Kidney (tissue), 14 donors: Measurements from ENCODE around the gene MYO15A. TPM values are rescaled to one million over a fixed set of nuclear protein-coding genes. Genes with fewer than 3 reads are reported as not detected.

Experiments
- DNase-seq, 5 donors: peaks; one replicate each; pipeline ENCODE4 v3.0.0-alpha.2; 2013 to 2020
- FAIRE-seq: peaks from 2 replicates; lab custom pipeline; 2012; peaks lifted over from hg19 to GRCh38; lab: Jason Lieb, UNC
- H3K27ac ChIP-seq, 2 donors: one replicate each; pipeline ENCODE4 v1.7.0; 2013; ENCODE audit warnings: low read depth in 2 of 2, low read length in 2 of 2, inconsistent platforms in 1 of 2
- H3K27me3 ChIP-seq: one replicate; pipeline ENCODE4 v1.7.1; 2013; ENCODE audit warnings: low read length, inconsistent platforms; ENCODE audit not compliant: control insufficient read depth, insufficient read depth
- H3K36me3 ChIP-seq, 3 donors: one replicate each; pipeline versions ENCODE4 v1.7.0 to v1.7.1; 2013; ENCODE audit warnings: low read length in 3 of 3, control low read depth in 1 of 3, inconsistent platforms in 1 of 3; ENCODE audit not compliant: insufficient read depth in 3 of 3, control insufficient read depth in 2 of 3
- H3K4me1 ChIP-seq, 3 donors: one replicate each; pipeline versions ENCODE4 v1.7.0 to v1.7.1; 2013; ENCODE audit warnings: low read length in 3 of 3, inconsistent platforms in 1 of 3, low read depth in 1 of 3; ENCODE audit not compliant: control insufficient read depth in 2 of 3, insufficient read depth in 2 of 3
- H3K4me3 ChIP-seq, 3 donors: one replicate each; pipeline versions ENCODE4 v1.7.0 to v1.8.1; 2013; ENCODE audit warnings: low read length in 3 of 3, control low read depth in 1 of 3, inconsistent platforms in 1 of 3
- H3K9ac ChIP-seq, 3 donors: one replicate each; pipeline versions ENCODE4 v1.7.0 to v1.7.1; 2013; ENCODE audit warnings: low read length in 3 of 3, control low read depth in 1 of 3, inconsistent platforms in 1 of 3
- H3K9me3 ChIP-seq, 3 donors: one replicate each; pipeline versions ENCODE4 v1.7.0 to v1.7.1; 2013; ENCODE audit warnings: low read length in 3 of 3, control low read depth in 1 of 3, inconsistent platforms in 1 of 3; ENCODE audit not compliant: control insufficient read depth in 2 of 3, insufficient read depth in 1 of 3
- intact Hi-C: fragments of 100-400 bp; cut with DNase I; formaldehyde crosslinking; loops from one replicate; pipeline ENCODE4 v1.11.1; 2022
- polyA plus RNA-seq: library from polyadenylated mRNA; stranded (reverse); fragments of 350-450 nt; fragmentation: Illumina TruSeq; extraction: RNeasy Lipid Tissue Mini Kit (QIAGEN cat#74804); gene quantifications from one replicate; pipeline ENCODE4 v1.2.3, GENCODE V29; 2014; ENCODE audit warnings: low read depth, low replicate concordance; ENCODE audit not compliant: insufficient read depth
- total RNA-seq: library from RNA; stranded (reverse); fragmentation: NEBNext Ultra II Directional; extraction: Animal tissue kit (Norgen Biotek cat#: 25700); gene quantifications from one replicate; pipeline ENCODE4 v1.2.1, GENCODE V29; 2021
- TF ChIP-seq, protein P1 (sequence below): IDR thresholded peaks from 3 replicates; pipeline ENCODE4 v1.5.1; 2012; ENCODE audit warnings: mild to moderate bottlenecking, moderate library complexity, borderline replicate concordance; ENCODE audit not compliant: insufficient read depth; ENCODE audit errors: extremely low read depth
- donor health status: control.
- donor health status: control.
- donor health status: control.
- donor health status: control.
- donor health status: control.
- donor health status: DM: yes; HTN: yes; CAD: no.
- donor health status: Normal renal cell carcinoma (clear cell type).

MYO15A gene
- total and polyA plus RNA-seq, 2 donors from 2014 or later: 0.80 to 1.3 TPM

DNA sequence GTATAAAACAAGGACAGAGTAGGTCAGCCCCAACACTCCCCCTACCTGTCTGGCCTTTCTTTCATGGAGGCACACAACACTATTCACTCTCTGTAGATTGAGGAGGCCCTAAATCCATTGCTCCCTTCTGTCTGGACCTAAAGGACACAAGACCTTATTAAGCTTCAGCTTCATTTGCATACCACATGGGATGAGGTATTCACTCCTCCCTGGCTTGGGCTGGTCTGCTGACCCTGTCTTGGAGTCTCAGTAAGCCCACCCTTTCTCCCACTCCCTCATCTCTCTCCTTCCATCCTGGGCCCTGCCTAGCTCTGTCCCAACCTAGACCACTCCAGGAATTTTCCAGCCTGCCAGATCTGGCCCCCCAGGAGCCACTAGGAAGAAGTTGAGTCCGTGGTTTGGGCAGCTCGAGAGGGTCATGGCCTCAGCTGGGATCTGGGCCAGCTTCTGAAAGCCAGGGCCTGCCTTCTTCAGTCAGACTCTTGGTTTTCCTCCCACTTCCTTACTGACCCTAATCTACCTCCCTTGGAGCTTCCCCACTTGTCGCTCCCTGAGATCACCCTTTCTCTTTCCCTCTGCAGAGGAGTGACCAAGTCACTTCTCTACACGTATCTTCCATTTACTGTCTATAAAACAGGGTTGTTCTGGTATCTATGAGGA is 110.3 kb downstream of the MYO15A start:
- no peak for FAIRE-seq
- Histone ChIP-seq H3K36me3 (no peaks in the 10 kb centered on the region), H3K9me3 (no peaks in the 10 kb centered on the region), H3K27ac (no peak overlapping the region), H3K27me3 (no peaks in the 10 kb centered on the region), H3K4me1 (no peaks in the 10 kb centered on the region), H3K4me3 (no peak overlapping the region), H3K9ac (no peak overlapping the region)
- DNase-seq: peak in 1 of 5 donors; percentile 47
- intact Hi-C loops: no loop called here
- TF ChIP-seq, protein P1, sequence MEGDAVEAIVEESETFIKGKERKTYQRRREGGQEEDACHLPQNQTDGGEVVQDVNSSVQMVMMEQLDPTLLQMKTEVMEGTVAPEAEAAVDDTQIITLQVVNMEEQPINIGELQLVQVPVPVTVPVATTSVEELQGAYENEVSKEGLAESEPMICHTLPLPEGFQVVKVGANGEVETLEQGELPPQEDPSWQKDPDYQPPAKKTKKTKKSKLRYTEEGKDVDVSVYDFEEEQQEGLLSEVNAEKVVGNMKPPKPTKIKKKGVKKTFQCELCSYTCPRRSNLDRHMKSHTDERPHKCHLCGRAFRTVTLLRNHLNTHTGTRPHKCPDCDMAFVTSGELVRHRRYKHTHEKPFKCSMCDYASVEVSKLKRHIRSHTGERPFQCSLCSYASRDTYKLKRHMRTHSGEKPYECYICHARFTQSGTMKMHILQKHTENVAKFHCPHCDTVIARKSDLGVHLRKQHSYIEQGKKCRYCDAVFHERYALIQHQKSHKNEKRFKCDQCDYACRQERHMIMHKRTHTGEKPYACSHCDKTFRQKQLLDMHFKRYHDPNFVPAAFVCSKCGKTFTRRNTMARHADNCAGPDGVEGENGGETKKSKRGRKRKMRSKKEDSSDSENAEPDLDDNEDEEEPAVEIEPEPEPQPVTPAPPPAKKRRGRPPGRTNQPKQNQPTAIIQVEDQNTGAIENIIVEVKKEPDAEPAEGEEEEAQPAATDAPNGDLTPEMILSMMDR: no peak

DNA sequence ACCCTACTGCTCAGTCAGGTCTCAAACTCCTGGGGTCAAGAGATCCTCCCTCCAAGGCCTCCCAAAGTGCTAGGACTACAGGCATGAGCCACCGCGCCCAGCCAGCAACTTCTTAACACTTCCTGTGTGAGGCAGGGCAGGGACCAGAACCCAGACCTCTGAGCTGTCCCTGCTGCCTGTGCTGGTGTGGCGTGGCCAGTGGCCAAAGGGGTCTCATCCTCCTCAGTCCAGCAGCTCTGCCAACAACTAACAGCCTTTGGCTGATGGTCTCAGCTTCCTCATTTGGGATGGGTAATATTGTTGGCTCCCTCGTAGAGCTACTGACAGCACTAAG is 115.5 kb downstream of the MYO15A start:
- FAIRE-seq (no peak), DNase-seq (no peak)
- Histone ChIP-seq H3K9ac (no peak overlapping the region), H3K27me3 (no peaks in the 10 kb centered on the region), H3K4me1 (peaks cover 0 to 6% (median 6%) of the 10 kb centered on the region in 3 donors), H3K4me3 (no peak overlapping the region), H3K36me3 (no peaks in the 10 kb centered on the region), H3K9me3 (no peaks in the 10 kb centered on the region), H3K27ac (no peak overlapping the region)
- intact Hi-C loops: no loop called here
- TF ChIP-seq, protein P1: no peak

DNA sequence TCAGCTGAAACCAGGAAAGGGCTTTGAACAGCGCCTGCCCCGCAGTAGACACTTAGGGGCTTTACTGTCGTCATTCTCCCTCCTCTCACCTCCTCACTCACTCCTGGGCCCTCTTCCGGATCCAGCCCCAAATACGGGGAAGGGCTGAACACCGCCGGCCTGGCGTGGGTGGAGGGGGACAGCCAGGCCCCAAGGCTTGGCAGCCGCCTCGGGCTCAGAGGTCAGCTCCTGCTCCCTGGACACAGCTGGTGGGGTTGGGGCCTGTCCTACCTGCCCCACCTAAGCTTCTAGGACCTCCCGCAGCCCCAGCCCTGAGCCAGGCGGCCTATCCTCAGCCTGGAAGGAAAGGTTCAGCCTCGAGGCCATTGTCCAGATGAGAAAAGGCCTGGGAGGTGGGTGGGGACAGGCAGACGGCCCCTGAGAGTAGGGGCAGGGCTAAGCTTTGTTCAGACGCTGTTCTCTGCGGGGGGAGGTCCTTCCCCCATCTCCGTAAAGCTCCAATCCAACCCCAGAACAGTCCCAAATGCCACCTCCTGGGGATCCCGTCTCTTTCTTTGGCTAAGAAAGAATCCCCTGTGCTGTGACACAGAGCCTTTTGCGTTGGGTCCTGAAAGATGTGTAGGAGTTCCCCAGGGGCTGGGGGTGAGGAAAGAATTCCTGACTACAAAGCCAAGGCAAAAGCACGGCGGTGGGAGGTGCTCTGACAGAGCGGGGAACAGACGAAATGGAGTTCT is 116.0 kb downstream of the MYO15A start:
- FAIRE-seq: no peak
- Histone ChIP-seq H3K36me3 (no peaks in the 10 kb centered on the region), H3K4me1 (peaks cover 0 to 6% (median 6%) of the 10 kb centered on the region in 3 donors), H3K27ac (no peak overlapping the region), H3K4me3 (peak overlapping the region; percentile 56 to 70 (median 60)), H3K9ac (peak overlapping the region; percentile 29 to 81 (median 51)), H3K27me3 (no peaks in the 10 kb centered on the region), H3K9me3 (no peaks in the 10 kb centered on the region)
- TF ChIP-seq, protein P1: no peak
- intact Hi-C loops: no loop called here
- peak in 3 of 5 donors; percentile 48 to 82 (median 77) for DNase-seq
